HuH-7.5 (cell line): ENCODE results near the gene GALNT2.

ENCODE experiments used
- DNase-seq: peaks from one replicate; pipeline ENCODE4 v3.0.0; 2011; ENCODE audit warnings: low spot score

The GALNT2 gene

DNA sequence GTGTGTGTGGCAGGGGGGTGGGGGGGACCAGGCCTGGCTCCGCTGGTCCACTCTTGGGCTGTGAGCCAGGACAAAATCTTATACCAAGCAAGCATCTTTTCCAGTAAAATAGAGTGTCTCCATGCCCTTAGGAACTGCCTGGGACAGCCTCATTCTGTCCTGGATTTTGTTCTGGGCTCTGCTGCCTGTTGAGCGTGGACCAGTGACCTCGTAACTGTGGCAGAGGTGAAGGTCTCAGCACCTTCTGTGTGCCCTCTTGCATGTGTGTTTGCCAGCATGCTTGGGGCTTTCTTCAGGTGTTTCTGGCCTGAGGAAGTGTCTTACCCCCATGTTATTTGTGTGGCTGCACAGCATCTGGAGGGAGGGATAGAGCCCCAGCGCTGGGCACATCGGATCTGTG, 45.7 kb downstream of the GALNT2 start:
- no peak for DNase-seq

DNA sequence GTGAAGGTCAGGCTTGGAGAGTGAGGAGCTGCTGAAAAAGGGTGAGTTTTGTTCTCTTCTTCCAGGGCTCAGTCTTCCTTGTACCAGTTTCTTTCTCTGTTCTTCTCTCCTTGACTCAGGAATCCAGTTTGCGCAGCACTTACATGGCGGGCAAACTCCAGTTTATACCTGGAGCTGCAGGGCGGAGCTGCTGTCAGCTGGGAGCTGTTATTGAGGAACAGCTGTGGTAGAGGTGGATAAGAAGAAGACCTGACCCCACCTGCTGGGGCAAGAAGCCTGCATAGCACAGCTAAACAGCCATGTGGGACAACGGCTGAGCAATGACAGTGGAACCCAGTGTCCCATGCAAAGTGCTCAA, 46.2 kb downstream of the GALNT2 start:
- DNase-seq: no peak

DNA sequence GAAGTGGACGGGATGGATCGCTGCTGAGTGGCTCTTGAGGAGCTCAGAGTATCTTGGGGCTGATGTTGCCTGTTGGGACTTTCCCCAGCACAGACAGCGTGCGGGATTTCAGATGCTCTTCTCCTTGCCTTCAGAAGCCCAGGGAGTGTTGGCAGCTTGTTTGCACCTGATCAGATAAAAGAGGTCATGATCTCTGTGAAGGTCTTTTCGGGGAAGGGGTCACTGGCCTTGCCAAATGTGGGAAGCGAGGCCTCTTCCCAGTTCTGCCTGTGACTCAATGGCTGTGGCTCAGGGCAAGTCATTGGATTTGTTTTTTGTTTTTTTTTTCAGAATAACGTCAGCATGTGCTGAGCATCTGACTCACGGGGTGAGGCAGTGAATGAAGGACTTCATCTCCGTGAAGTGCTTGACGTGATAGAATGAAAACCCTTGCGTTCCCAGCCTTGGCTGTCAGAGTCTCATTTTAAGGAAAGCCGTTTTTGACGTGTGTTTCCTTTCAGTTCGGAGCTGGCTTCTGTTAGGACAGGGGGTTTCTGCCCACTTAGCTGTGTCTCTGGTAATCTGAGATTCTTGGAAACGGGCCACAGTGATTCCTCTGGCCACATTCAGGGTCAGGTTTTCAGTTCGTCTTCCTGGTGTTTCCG, 46.7 kb downstream of the GALNT2 start:
- no peak for DNase-seq

DNA sequence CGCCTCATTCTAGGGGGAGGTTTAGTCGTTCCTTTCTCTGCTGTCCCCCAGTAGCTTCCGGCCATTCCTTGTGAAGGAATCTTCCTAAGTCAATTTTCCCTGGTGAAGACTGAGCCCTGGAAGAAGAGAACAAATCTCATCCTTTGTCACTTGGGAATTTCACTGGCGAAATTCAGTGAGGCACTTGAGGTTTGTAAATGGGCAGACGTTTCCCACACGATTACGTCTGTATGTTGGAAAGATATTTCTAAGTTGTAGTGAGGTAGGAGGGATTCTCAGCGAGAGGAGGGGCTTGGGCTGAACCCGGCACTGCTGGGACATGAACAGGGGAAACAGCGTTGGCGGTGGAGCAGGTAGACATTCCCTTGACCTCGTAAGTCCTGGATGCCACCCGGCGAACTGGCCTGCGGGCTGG, 47.2 kb downstream of the GALNT2 start:
- DNase-seq: no peak

DNA sequence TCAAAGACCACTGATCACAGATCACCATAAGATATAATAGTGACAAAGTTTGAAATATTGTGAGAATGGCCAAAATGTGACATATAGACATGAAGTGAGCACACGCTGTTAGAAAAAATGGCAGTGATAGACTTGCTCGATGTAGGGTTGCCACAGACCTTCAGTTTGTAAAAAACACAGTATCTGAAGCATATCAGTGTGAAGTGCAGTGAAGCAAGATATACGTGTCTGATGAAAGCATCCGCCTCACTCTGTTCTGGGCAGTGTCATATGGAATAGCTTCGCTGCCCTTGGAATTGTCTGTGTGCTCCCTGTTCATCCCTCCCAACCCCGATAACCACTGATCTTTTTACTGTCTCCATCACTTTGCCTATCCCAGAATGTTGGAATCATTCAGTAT, 50.7 kb downstream of the GALNT2 start:
- no peak for DNase-seq

DNA sequence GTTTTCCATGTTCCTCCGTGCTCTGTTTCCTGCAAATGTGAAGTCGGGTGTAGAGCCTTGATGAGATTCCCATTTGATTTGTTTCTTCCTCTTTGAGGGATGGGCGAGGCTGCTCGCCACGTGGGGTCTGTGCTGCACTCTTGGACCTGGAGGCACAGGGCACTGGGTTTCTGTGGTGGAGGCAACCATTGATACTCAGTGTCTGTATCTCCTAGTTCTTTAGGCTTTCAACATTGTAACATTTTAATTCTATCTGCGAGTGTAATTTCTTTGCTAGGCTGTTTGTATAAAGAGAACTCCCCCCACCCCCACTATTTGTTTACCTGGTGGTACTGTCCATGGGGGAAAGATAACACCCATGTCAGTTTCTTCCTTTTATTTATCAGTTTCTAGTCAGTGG, 52.3 kb downstream of the GALNT2 start:
- no peak for DNase-seq

DNA sequence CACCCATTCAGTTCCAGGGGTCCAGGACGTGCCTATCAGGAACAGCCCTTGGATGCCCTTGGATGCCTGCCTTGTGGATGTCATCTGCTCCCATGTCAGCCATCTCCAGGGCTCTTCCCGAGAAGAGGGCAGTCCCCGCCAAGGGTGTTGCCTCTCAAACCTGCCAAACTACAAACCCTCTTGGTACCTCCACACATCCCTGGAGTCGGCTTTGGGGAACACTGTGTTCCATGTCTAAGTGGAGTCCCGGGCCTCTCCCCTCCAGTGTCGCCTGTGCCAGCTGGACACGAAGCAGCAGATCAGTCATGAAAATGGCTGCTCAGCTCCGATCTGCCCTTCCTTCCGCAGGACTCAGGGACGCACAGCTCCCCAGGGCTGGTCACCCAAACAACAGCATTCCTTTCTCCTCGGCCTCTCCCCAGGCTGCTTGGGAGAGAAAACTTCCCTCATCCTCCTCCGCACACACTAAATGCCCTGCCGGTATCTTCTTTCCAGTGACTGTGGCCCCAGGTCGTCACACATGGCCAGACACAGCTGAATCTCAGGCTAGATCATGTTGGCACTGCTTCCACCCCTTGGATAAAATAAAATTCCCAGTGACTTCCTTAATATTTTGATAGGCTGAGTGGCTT, 53.4 kb downstream of the GALNT2 start:
- DNase-seq: no peak

DNA sequence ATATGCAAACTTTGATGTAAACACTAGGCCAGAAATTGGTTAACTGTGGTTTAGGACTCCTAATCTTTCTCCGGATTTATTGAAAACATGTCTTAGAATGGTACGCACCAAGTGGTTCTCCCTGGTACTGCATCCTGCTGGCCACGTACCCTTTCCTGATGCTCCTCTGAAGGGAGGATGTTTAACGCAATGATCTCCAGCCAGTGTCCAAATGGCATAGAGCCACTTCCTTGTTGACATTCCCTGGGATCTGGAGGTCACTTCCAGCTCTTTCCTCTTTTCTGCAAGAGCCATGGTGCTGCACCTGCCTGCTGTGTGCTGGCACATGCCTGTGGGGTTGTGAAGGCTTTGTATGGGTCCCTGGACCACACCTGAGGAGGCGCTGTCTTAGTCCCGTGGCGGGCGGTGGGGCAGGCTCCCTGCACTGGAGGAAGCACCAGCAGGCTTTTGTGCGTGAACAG, 53.9 kb downstream of the GALNT2 start:
- DNase-seq: peak; percentile 57

DNA sequence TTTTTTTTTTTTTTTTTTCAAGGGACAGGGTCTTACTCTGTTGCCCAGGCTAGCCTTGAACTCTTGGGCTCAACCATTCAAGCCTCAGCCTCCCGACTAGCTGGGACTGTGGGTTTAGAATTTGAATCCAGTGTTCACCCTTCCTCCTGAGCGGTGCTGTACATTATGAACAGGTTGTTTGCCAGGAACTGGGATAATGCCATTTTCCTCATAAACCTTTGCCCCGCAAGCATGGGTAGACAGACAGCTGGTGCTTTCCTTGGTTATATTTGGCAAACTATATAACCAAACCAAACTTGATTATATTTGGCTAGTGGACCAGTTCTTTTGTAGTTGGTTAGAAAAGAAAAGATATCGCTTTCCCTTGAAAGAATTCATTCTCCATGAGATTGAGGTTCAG, 54.9 kb downstream of the GALNT2 start:
- DNase-seq: no peak

DNA sequence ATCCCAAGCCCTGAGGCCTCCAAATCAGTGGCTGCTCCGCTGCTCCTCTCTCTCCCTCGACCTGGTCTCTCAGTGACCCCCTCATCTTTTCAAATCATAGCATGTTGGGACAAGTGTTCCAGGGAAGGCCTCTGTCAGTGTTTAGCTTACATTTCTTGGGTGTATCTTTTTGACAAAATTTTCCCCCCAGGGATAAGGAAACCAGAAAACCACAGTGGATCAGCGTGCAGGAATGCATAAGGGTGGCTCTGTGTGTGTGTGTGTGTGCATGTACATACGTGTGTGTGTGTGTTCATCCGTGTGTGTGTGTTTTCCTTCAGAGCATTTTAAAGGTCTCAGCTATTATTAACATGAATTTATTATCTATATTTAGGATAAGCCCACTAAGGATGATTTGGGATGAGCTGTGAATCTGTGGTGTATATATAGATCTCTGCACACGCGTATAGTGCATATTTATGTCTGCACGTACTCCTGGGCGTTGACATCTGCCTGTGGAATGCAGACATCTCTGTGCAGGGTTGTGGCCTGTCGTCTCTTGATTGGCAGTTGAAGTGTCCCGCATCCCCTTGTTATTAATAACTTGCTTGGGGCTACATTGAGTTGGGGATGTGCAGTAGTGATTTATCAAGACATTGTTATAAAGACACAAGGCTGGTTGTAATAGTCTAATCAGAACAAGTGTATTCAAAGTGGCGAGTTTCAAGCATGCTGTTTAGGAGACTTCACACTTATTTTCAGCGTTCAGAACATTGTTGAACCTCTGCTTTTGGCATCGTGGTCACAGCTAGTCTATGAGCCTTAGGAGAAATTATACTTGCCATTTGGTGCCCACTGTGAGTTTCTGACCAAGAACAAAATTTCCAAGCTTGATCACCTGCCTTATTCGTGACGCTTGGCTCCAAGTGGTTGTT, 55.6 kb downstream of the GALNT2 start:
- DNase-seq: no peak

DNA sequence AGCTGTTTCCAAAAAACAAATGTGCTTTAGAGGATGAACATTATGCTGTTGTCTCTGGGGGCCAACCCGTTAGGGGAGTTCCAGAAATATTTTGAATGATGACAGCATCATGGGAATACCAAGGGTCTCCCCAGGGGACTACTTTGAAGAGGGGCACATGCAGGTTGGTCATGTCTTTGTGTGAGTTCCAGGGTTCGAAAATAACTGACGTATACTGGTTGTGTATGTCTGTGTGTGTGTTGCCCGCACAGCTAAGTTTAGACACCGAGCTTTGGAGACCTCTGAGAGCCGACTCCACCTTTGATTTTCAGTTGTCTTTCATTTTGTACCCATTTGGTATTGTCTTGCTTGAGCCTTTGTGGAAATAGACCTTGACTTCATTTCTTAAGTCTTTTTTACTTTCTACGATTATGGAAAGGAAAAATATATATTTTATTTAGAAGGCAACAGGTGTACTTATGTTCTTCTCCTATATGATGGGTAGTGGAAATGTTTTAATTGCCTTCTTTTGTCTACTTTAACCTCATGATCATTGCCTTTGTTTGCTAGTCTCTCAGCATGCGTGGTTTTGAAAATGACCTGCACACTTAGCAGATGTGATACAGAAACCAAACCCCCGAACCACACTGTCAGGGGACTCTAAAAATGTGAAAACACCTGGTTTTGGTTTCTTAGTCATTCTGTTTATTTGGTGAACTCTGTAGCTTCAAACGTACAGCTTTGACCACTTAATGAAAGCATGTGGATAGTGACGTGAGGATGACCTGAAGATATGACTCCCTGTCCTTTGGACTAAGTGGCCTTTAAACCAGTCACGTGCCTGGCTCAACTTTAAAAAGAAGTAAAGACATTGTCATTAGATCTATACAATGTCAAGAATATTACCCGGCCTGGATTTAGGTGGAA, 56.5 kb downstream of the GALNT2 start:
- no peak for DNase-seq

DNA sequence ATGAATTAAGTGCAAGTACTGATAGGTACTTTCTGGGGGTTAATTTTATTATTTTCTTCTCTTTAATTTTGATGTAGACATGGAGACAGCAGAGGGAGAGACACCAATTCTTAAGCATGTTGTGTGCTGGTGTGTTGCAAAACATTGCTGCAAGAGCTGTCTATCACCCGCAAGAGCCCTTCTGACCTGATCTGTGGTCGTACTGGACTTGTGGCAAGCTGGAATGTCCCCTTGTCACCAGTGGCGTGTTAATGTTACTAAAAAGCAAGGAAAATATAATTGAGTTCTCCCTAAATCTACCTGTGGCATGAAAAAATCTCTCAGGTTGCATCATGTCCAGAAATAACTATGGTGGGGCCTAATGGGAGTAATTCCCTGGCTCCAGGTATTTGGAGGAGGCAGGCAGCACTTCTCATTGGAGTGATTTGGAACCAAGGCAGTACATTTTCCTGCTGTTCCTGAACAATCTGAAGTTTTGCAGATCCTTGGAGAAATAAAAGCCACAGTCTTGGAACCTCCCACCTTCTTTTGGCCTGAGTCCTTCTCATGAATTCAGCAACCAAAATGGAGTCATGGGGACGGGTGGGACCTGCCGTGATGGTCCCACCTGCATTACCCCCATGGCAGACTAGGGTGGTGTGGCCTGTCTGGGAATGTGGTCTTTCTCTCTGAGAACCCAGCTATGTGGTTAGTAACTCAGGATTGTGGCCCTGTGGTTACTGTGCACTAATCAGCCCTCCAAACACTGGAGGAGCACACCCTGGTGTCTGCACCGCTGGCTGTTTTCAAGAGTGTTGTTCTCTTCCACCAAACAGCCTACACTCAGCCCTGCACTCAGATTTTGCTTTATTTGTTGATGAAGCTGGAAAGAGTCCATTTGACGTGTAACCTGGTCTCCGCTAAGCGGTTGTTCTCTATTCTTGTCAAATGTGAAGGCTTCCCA, 57.4 kb downstream of the GALNT2 start:
- DNase-seq: no peak

DNA sequence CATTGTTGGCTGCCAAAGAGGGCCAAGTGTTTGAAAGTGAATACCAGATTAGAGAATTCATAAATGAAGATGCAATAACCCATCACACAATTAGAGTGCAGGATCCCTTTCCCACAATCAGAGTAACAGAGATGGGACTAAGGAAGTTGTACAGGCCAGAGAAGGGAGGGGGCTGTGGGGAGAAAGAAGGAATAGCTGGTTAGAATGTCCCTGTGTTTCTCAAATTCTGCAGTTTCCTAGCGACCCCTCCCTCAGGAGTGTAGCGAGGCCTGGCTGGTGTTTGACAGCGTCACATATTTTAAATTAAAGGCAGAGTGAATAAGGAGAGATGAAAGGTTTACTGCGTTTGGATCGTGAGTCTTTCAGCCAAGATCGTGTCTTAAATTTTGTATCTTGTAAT, 58.1 kb downstream of the GALNT2 start:
- no peak for DNase-seq

DNA sequence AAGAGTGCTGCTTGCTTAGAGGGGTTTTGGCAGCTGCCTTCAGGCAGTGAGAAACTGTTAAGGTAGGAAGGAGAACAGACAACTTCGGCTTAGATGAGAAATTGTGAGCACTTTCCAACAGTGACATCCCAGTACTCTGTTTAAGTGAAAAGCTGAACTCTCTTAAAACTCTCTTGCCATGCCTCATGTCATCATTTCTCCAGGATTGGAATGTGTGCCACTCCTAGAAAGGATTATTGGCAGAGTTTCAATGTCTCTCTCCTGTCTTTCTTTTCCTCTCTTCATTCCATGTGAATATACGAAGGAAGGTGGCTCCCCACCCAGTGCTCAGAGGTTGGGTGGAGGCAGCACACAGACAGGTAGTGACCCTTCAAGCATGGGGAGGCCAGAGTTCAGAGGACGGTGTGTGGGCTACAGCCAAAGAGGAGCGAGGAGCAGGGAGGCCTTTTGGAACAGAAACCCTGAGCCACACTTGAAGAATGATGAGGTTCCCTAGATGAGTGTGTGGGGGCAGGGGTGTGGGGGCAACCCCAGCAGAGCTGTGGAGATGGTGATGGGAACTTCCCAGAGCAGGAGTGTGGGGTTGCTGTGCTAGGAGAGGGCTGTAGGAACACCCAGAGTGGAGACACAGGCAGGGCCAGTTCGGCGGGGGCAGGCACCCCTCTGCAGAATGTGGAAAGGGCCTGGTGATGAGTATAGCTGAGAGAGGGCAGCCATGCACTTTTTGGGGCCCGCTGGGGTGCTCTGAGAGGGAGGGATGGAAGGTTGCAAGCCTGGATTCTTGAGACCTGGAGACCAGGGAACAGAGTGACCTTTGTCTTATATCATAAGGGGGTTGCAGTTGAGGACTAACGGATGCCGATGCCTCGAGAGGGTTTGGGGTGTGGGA, 58.8 kb downstream of the GALNT2 start:
- no peak for DNase-seq

DNA sequence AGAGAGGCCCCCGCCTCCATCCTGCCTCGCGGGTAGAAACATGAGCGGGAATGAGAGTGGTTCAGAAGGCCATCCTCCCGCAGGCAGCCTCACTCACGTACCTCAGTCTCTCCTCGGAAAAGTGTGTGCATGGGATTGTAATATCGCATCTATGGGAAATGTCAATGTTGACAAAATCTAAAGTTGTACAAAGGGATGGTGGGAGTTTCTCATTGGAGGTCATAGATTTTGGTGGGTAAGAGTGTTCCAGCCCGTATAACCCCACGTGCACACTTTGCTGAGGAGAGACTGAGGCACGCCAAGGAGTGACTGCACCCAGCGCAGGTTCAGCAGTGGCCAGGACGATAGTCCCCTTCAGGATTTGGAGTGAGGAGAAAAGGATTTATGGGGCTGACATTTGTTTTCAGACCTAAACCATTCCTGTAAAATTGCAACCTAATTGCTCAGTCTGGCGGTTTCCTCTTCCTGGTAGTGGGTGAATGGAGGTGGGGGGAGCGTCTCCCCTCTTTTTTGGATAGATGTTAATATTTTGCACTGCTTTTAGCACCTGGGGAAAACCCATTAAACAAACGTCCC, 59.6 kb downstream of the GALNT2 start:
- no peak for DNase-seq

DNA sequence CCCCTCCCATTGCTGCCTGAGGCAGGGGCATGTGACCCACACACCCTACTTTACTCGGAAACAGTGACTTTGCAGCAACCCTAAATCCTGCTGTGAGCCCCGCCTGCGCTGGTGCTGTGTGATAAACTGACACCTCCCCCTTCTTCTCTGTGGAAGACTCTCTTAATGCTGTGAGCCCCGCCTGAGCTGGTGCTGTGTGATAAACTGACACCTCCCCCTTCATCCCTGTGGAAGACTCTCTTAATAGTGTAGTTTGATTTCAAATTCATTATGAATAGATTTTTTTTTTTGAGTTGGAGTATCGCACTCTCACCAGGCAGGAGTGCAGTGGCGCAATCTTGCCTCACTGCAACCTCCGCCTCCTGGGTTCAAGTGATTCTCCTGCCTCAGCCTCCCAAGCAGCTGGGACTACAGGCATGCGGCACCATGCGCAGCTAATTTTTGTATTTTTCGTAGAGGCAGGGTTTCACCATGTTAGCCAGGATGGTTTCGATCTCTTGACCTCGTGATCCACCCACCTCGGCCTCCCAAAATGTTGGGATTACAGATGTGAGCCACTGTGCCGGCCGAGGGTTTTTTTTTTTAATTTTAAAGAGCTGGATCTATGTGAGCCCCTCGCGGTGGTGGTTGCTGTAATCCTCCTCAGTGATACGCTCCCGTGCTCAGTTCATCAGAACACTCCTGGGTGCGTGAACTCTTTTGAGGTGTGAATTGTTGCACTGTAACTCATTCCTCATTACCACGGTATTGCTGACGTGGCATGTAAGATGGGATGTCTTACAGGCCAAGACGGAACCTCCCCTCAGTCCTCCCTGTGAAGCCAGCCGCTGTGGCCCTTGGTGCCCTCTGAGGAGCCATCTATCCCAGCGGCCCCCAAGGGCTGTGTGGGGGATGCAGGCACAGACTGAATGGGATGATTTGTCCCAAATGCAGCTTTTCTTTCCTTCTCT, 60.3 kb downstream of the GALNT2 start:
- DNase-seq: no peak

DNA sequence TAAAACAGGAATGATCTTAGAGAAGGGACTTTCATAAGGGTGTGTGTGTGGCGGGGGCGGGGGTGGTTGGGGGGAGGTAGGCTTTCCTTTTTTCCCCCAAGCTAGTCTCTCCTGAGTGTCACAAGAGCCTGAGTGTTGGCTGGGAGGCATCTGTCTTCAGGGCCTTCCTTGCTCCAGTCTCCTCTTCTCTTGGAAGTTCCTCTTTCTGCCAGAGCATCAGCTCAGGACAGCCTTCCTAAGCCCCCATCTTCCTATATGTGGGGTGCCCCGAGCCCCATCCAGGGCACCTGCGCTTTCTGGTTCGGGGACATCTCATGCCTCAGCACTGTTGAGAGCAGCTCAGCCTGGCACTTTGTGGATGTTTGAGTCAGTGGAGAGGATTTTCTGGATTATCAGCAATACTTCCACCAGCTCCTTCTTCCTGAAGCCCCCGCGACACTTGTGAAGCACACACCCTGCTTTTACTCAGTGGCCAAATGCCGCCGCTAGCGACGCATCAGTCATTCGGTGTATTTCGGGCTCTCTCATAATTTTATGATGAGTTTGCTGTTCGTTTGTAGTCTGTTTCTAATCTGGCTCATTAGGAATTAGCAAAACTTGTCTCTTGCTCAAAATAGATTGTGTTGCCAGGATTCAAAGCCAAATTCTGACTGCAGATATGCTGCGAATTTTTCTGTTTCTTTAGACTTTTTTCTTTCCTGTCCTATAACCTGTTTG, 61.7 kb downstream of the GALNT2 start:
- DNase-seq: no peak

DNA sequence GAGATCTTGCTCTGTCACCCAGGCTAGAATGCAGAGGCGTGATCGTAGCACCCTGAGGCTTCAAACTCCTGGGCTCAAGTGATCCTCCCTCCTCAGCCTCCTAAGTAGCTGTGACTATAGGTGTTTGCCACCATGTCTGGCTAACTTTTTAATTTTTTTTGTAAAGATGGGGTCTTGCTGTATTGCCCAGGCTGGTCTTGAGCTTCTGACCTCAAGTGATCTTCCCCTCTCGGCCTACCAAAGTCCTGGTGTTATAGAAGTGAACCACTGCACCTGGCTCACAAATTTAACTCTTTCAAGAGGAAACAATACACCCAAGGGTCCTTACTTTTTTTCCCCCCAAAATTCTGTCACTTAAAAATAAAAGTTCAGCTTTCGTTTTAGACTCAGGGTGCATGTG, 62.3 kb downstream of the GALNT2 start:
- DNase-seq: no peak
